ENCODE data around the gene AMOT.

DNA sequence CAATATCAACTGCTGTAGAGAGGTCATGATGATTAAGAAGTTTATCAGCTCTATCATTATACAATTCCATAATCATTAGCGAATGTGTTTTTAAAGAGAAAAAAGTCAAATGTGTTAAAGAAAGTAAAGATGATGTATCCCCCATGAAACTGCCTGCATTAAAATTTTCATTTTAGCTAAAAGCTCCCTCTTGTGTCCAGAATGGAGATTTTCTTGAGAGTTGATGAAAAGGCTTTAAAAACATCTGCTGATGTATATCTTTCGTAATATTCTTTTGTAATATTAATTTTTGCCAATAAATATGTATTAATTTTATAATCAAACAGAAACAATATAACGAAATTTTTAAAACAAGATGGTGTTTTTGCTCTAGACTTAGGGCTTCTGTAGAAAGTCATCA is 108.8 kb downstream of the AMOT start:
- TF ChIP-seq, protein P1, sequence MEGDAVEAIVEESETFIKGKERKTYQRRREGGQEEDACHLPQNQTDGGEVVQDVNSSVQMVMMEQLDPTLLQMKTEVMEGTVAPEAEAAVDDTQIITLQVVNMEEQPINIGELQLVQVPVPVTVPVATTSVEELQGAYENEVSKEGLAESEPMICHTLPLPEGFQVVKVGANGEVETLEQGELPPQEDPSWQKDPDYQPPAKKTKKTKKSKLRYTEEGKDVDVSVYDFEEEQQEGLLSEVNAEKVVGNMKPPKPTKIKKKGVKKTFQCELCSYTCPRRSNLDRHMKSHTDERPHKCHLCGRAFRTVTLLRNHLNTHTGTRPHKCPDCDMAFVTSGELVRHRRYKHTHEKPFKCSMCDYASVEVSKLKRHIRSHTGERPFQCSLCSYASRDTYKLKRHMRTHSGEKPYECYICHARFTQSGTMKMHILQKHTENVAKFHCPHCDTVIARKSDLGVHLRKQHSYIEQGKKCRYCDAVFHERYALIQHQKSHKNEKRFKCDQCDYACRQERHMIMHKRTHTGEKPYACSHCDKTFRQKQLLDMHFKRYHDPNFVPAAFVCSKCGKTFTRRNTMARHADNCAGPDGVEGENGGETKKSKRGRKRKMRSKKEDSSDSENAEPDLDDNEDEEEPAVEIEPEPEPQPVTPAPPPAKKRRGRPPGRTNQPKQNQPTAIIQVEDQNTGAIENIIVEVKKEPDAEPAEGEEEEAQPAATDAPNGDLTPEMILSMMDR (conservative IDR thresholded peaks at IDR 0.05; ENCODE audit: low read depth, low read length), result peak; percentile 29; the same call in 1 of the 2 replicates
- TF ChIP-seq EZH2 (IDR thresholded peaks at IDR 0.05; ENCODE audit: low read length, unreplicated experiment), result no peak

All from PC-3 (cell line).